Measurements from ENCODE around the gene STMN3.

GRCh38 chr20:63640086-63640485, 13.1 kb downstream of the STMN3 start:
- TF ChIP-seq CTCF (IDR thresholded peaks at IDR 0.05) (no peak), POLR2AphosphoS5 (IDR thresholded peaks at IDR 0.05) (no peak), POLR2A (IDR thresholded peaks at IDR 0.05) (no peak)

Measured in sigmoid colon (tissue), 4 donors.